ENCODE measurements around the gene GJA9.

The GJA9 gene

GRCh38 chr1:38829368-38829767 lies 52.0 kb downstream of the GJA9 start:
- DNase-seq, result no peak

- DNase-seq, result no peak
Observed at GRCh38 chr1:38827318-38827717, 54.1 kb downstream of the GJA9 start.

- no peak for DNase-seq
Observed at GRCh38 chr1:38826886-38827285, 54.5 kb downstream of the GJA9 start.

GRCh38 chr1:38826262-38826661 lies 55.1 kb downstream of the GJA9 start:
- DNase-seq, result no peak
